ENCODE results near the gene CALCOCO1. TPM values are rescaled to one million over a fixed set of nuclear protein-coding genes. Genes with fewer than 3 reads are reported as not detected.
A peak's percentile ranks its signal among the peaks of the same experiment; 100 is the strongest.

Gene CALCOCO1
- total RNA-seq, 1 donor from 2014 or later, result 25.3 TPM

GRCh38 chr12:53752621-53753020 is 25.4 kb upstream of the CALCOCO1 start:
- peaks cover 24% of the 10 kb centered on the region for H3K4me1 Mint-ChIP-seq
- no peak overlapping the region for H3K4me3 Mint-ChIP-seq
- TF ChIP-seq CTCF (IDR thresholded peaks at IDR 0.05), result no peak
- no peak for TF ChIP-seq EZH2 (IDR thresholded peaks at IDR 0.05)
- TF ChIP-seq EZH2phosphoT487 (IDR thresholded peaks at IDR 0.05), result no peak
- Histone ChIP-seq H3K4me1 (peaks cover 63% of the 10 kb centered on the region), H3K9ac (no peak overlapping the region), H3K4me3 (peak overlapping the region; percentile 67), H4K20me1 (ENCODE audit: low read depth) (no peaks in the 10 kb centered on the region), H3K27ac (no peak overlapping the region), H3K9me3 (ENCODE audit: low read depth) (no peaks in the 10 kb centered on the region), H3K36me3 (no peaks in the 10 kb centered on the region), H2AFZ (replicated peaks) (no peak overlapping the region), H3K79me2 (ENCODE audit: low read depth) (no peaks in the 10 kb centered on the region), H3K27me3 (peaks cover 93% of the 10 kb centered on the region), H3F3A (ENCODE audit: low read depth) (peaks cover 29% of the 10 kb centered on the region), H3K4me2 (peak overlapping the region; percentile 100)
- H3K27ac Mint-ChIP-seq, result no peak overlapping the region
- H3K9me3 Mint-ChIP-seq, result no peaks in the 10 kb centered on the region
- DNase-seq (ENCODE audit: low spot score), result no peak
- no peaks in the 10 kb centered on the region for H3K36me3 Mint-ChIP-seq
- no peaks in the 10 kb centered on the region for H3K27me3 Mint-ChIP-seq (ENCODE audit: insufficient read depth, low read depth)

- Mint-ChIP-seq H3K9me3 (no peaks in the 10 kb centered on the region), H3K36me3 (no peaks in the 10 kb centered on the region), H3K27me3 (ENCODE audit: insufficient read depth, low read depth) (peaks cover 3% of the 10 kb centered on the region), H3K27ac (no peak overlapping the region), H3K4me3 (no peak overlapping the region), H3K4me1 (peaks cover 20% of the 10 kb centered on the region)
- Histone ChIP-seq H3K9ac (no peak overlapping the region), H3K4me3 (peak overlapping the region; percentile 67), H3K36me3 (no peaks in the 10 kb centered on the region), H3K27ac (no peak overlapping the region), H3K4me2 (peak overlapping the region; percentile 100), H4K20me1 (ENCODE audit: low read depth) (no peaks in the 10 kb centered on the region), H3K27me3 (peaks cover 93% of the 10 kb centered on the region), H3K79me2 (ENCODE audit: low read depth) (no peaks in the 10 kb centered on the region), H3K9me3 (ENCODE audit: low read depth) (no peaks in the 10 kb centered on the region), H2AFZ (replicated peaks) (peak overlapping the region; percentile 95), H3K4me1 (peaks cover 63% of the 10 kb centered on the region), H3F3A (ENCODE audit: low read depth) (peaks cover 29% of the 10 kb centered on the region)
- TF ChIP-seq EZH2 (IDR thresholded peaks at IDR 0.05) (peak; percentile 62), EZH2phosphoT487 (IDR thresholded peaks at IDR 0.05) (peak; percentile 23), CTCF (IDR thresholded peaks at IDR 0.05) (no peak)
- DNase-seq (ENCODE audit: low spot score), result no peak
These were observed 24.9 kb upstream of the CALCOCO1 start for GRCh38 chr12:53752192-53752601.

GRCh38 chr12:53751336-53752191 is 24.3 kb upstream of the CALCOCO1 start, which contains the start of gene CISTR:
Gene CISTR, minus strand, starts transcription at chr12:53751979.
- no peaks in the 10 kb centered on the region for H3K9me3 ChIP-seq (ENCODE audit: low read depth)
- no peaks in the 10 kb centered on the region for H4K20me1 ChIP-seq (ENCODE audit: low read depth)
- peak within 1 kb of the TSS; percentile 67 for H3K4me3 ChIP-seq
- Mint-ChIP-seq H3K4me1 (peaks cover 14% of the 10 kb centered on the region), H3K27me3 (ENCODE audit: insufficient read depth, low read depth) (peaks cover 5% of the 10 kb centered on the region), H3K9me3 (no peaks in the 10 kb centered on the region), H3K27ac (peak within 1 kb of the TSS; percentile 74), H3K36me3 (no peaks in the 10 kb centered on the region), H3K4me3 (no peak within 1 kb of the TSS)
- H2AFZ ChIP-seq (replicated peaks), result peak within 1 kb of the TSS; percentile 95
- H3K4me2 ChIP-seq, result peak within 1 kb of the TSS; percentile 100
- H3K27ac ChIP-seq, result no peak within 1 kb of the TSS
- no peak within 1 kb of the TSS for H3K9ac ChIP-seq
- TF ChIP-seq EZH2 (IDR thresholded peaks at IDR 0.05), result peak; percentile 88
- no peak for TF ChIP-seq CTCF (IDR thresholded peaks at IDR 0.05)
- peak; percentile 82 for TF ChIP-seq EZH2phosphoT487 (IDR thresholded peaks at IDR 0.05)
- H3F3A ChIP-seq (ENCODE audit: low read depth), result peaks cover 29% of the 10 kb centered on the region
- DNase-seq (ENCODE audit: low spot score), result peak; percentile 88
- H3K27me3 ChIP-seq, result peaks cover 99% of the 10 kb centered on the region
- no peaks in the 10 kb centered on the region for H3K79me2 ChIP-seq (ENCODE audit: low read depth)
- no peaks in the 10 kb centered on the region for H3K36me3 ChIP-seq
- peaks cover 63% of the 10 kb centered on the region for H3K4me1 ChIP-seq
